H9 (cell line): ENCODE results near the gene MOB3C. TPM values are rescaled to one million over a fixed set of nuclear protein-coding genes. Genes with fewer than 3 reads are reported as not detected.
A peak's percentile ranks its signal among the peaks of the same experiment; 100 is the strongest.

Source experiments
- DNase-seq: peaks from one replicate; pipeline ENCODE4 v3.0.0-alpha.2; 2017
- H2AFZ ChIP-seq: one replicate; pipeline ENCODE4 v1.6.1; 2013; ENCODE audit warnings: mild to moderate bottlenecking, low read length, control low read depth, moderate library complexity
- H2AK5ac ChIP-seq: 2 replicates; pipeline ENCODE4 v1.6.1; 2013; ENCODE audit warnings: low read length, control low read depth, mixed read lengths; ENCODE audit not compliant: insufficient read length
- H2BK120ac ChIP-seq: one replicate; pipeline ENCODE4 v1.6.1; 2013; ENCODE audit warnings: low read depth, mild to moderate bottlenecking, low read length, control low read depth, inconsistent platforms; ENCODE audit not compliant: poor library complexity, severe bottlenecking
- H2BK12ac ChIP-seq: 2 replicates; pipeline ENCODE4 v1.6.1; 2013; ENCODE audit warnings: low read length, control low read depth, mixed read lengths, low read depth; ENCODE audit not compliant: insufficient read length
- H2BK15ac ChIP-seq: 2 replicates; pipeline ENCODE4 v1.6.1; 2013; ENCODE audit warnings: low read depth, low read length, control low read depth
- H2BK20ac ChIP-seq: one replicate; pipeline ENCODE4 v1.6.1; 2013; ENCODE audit warnings: low read depth, mild to moderate bottlenecking, low read length, control low read depth, inconsistent platforms; ENCODE audit not compliant: poor library complexity, severe bottlenecking
- H2BK5ac ChIP-seq: 2 replicates; pipeline ENCODE4 v1.6.1; 2013; ENCODE audit warnings: low read length, control low read depth, mixed read lengths; ENCODE audit not compliant: insufficient read length
- H3K14ac ChIP-seq: 2 replicates; pipeline ENCODE4 v1.6.1; 2013; ENCODE audit warnings: low read length, control low read depth; ENCODE audit not compliant: insufficient read depth
- H3K18ac ChIP-seq: 2 replicates; pipeline ENCODE4 v1.6.1; 2013; ENCODE audit warnings: low read depth, mild to moderate bottlenecking, mixed read lengths, low read length, control low read depth; ENCODE audit not compliant: insufficient read length
- H3K23ac ChIP-seq: 2 replicates; pipeline ENCODE4 v1.6.1; 2013; ENCODE audit warnings: low read length, control low read depth, mixed read lengths, low read depth; ENCODE audit not compliant: insufficient read length
- H3K23me2 ChIP-seq: 2 replicates; pipeline ENCODE4 v1.6.1; 2013; ENCODE audit warnings: low read depth, mild to moderate bottlenecking, mixed read lengths, low read length, control low read depth; ENCODE audit not compliant: insufficient read length, poor library complexity, severe bottlenecking
- H3K27ac ChIP-seq: 2 replicates; pipeline ENCODE4 v1.5.1; 2013; ENCODE audit warnings: low read length, control low read depth, mixed read lengths, low read depth; ENCODE audit not compliant: insufficient read length
- H3K27me3 ChIP-seq: 2 replicates; pipeline ENCODE4 v1.6.1; 2013; ENCODE audit warnings: low read length, control low read depth, inconsistent platforms; ENCODE audit not compliant: insufficient read depth
- H3K4ac ChIP-seq: 2 replicates; pipeline ENCODE4 v1.6.1; 2013; ENCODE audit warnings: low read depth, mild to moderate bottlenecking, control low read depth, inconsistent platforms, low read length, moderate library complexity
- H3K4me1 ChIP-seq: 2 replicates; pipeline ENCODE4 v1.6.1; 2013; ENCODE audit warnings: low read length, control low read depth, inconsistent platforms; ENCODE audit not compliant: insufficient read depth
- H3K4me2 ChIP-seq: 2 replicates; pipeline ENCODE4 v1.6.1; 2013; ENCODE audit warnings: low read length, control low read depth, mixed read lengths; ENCODE audit not compliant: insufficient read length, insufficient read depth
- H3K56ac ChIP-seq: 2 replicates; pipeline ENCODE4 v1.6.1; 2013; ENCODE audit warnings: low read depth, mild to moderate bottlenecking, mixed read lengths, low read length, control low read depth; ENCODE audit not compliant: insufficient read length
- H3K79me1 ChIP-seq: 2 replicates; pipeline ENCODE4 v1.6.1; 2013; ENCODE audit warnings: low read depth, mild to moderate bottlenecking, moderate library complexity, low read length, control low read depth, inconsistent platforms; ENCODE audit not compliant: insufficient read depth, poor library complexity, severe bottlenecking
- H3K79me2 ChIP-seq: 2 replicates; pipeline ENCODE4 v1.6.1; 2013; ENCODE audit warnings: low read length, control low read depth, inconsistent platforms; ENCODE audit not compliant: insufficient read depth
- H3K9ac ChIP-seq: 2 replicates; pipeline ENCODE4 v1.6.1; 2013; ENCODE audit warnings: low read length, control low read depth, mixed read lengths; ENCODE audit not compliant: insufficient read length; ENCODE audit errors: extremely low read depth
- H3K9me3 ChIP-seq: one replicate; pipeline ENCODE4 v1.6.1; 2013; ENCODE audit warnings: low read depth, low read length, inconsistent platforms; ENCODE audit not compliant: control insufficient read depth
- H3T11ph ChIP-seq: one replicate; pipeline ENCODE4 v1.6.1; 2013; ENCODE audit warnings: mild to moderate bottlenecking, low read length, control low read depth, inconsistent platforms
- H4K20me1 ChIP-seq: one replicate; pipeline ENCODE4 v1.6.1; 2013; ENCODE audit not compliant: control insufficient read depth, insufficient read length, insufficient read depth
- H4K5ac ChIP-seq: 2 replicates; pipeline ENCODE4 v1.6.1; 2013; ENCODE audit warnings: low read depth, mild to moderate bottlenecking, mixed read lengths, low read length, control low read depth; ENCODE audit not compliant: insufficient read length
- H4K8ac ChIP-seq: replicated peaks from 2 replicates; pipeline ENCODE4 v1.6.1; 2013; ENCODE audit warnings: low read length, control low read depth, mixed read lengths, low read depth; ENCODE audit not compliant: insufficient read length
- H4K91ac ChIP-seq: 2 replicates; pipeline ENCODE4 v1.6.1; 2013; ENCODE audit warnings: low read depth, mild to moderate bottlenecking, moderate library complexity, mixed read lengths, low read length, control low read depth; ENCODE audit not compliant: insufficient read length
- H3K27ac Mint-ChIP-seq, 3 experiments: 2 replicates in 2 of 3; 3 replicates in 1 of 3; pipeline ENCODE4 v1.8.0; 2020 to 2021; ENCODE audit warnings: mixed read lengths in 3 of 3, mild to moderate bottlenecking in 1 of 3, moderate library complexity in 1 of 3
- H3K27me3 Mint-ChIP-seq: 2 replicates; pipeline ENCODE4 v1.8.0; 2021; ENCODE audit warnings: low read depth, mild to moderate bottlenecking, moderate library complexity, mixed read lengths
- H3K36me3 Mint-ChIP-seq, 3 experiments: 2 replicates in 2 of 3; 3 replicates in 1 of 3; pipeline ENCODE4 v1.8.0; 2020 to 2021; ENCODE audit warnings: low read depth in 3 of 3, mixed read lengths in 3 of 3; ENCODE audit not compliant: insufficient read depth in 1 of 3
- H3K4me1 Mint-ChIP-seq, 2 experiments: 2 replicates each; pipeline ENCODE4 v1.8.0; 2020; ENCODE audit warnings: mixed read lengths in 2 of 2
- H3K4me3 Mint-ChIP-seq, 2 experiments: 2 replicates in 1 of 2; 3 replicates in 1 of 2; pipeline ENCODE4 v1.8.0; 2020 to 2021; ENCODE audit warnings: mild to moderate bottlenecking in 2 of 2, mixed read lengths in 2 of 2, moderate library complexity in 1 of 2
- H3K9me3 Mint-ChIP-seq, 2 experiments: 2 replicates in 1 of 2; 3 replicates in 1 of 2; pipeline ENCODE4 v1.8.0; 2020; ENCODE audit warnings: mild to moderate bottlenecking in 2 of 2, mixed read lengths in 2 of 2, moderate library complexity in 1 of 2
- CTCF ChIP-seq: fragments of 200-600 bp; sonication (generic); conservative IDR thresholded peaks from 3 replicates; pipeline ENCODE4 v1.8.0; 2021; ENCODE audit warnings: antibody characterized with exemption, mild to moderate bottlenecking
- WGBS: extraction: QIAGEN DNeasy Blood & Tissue Kit; methylation state at CpG from one replicate; pipeline ENCODE4 v1.1.7; 2013; ENCODE audit warnings: missing lambda C conversion rate, low lambda C conversion rate, mixed read lengths; ENCODE audit not compliant: insufficient read length; ENCODE audit errors: extremely low coverage; 5-methylcytosine and 5-hydroxymethylcytosine counted together
- total RNA-seq: library from RNA; stranded (reverse); gene quantifications from 2 replicates; pipeline ENCODE4 v1.2.1, GENCODE V29; 2021

MOB3C gene
- total RNA-seq, 1 experiment from 2014 or later: 3.2 TPM

DNA sequence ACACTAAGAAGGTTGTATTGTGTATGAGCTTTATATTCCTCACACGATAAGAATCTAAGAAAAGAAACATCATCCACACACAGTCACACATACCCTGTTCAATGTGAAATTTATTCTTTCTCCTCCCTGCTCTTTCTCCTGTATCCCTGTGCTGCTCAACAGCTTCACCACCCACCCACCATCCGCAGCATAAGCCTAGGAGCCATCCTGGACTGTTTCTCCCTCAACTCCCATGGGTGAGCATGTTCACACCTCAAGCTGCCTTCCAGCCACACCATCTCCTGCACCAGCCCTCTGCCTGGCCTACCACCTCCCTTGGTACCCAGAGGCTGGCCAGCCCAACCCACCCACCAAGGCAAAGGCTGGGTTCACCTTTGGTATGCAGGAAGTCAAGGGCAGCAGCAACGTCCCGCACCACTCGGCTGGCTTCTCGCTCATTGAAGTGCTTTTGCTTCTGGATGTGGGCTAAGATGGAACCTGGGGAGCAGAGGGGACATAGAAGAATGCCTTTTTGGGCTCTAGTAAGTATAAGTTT is 44.9 kb downstream of the MOB3C start:
- H2BK120ac ChIP-seq: no peak overlapping the region
- no peaks in the 10 kb centered on the region for H3K9me3 Mint-ChIP-seq

More for the DNA sequence above, 44.9 kb downstream of the MOB3C start:
- Histone ChIP-seq H3K4me1 (no peaks in the 10 kb centered on the region; the same call in 1 of the 2 replicates), H3K4ac (no peak overlapping the region), H2AFZ (no peak overlapping the region), H3K18ac (no peak overlapping the region), H2BK12ac (no peak overlapping the region), H3K4me2 (no peak overlapping the region), H3K27ac (no peak overlapping the region), H4K5ac (no peak overlapping the region), H3K9me3 (no peaks in the 10 kb centered on the region), H4K91ac (no peak overlapping the region), H3K27me3 (no peaks in the 10 kb centered on the region), H3T11ph (no peak overlapping the region), H3K23me2 (peaks cover 2% of the 10 kb centered on the region), H2BK5ac (no peak overlapping the region), H2AK5ac (no peak overlapping the region), H4K8ac (no peak overlapping the region), H2BK15ac (no peak overlapping the region), H3K79me1 (no peaks in the 10 kb centered on the region), H4K20me1 (no peaks in the 10 kb centered on the region), H3K14ac (0 out of 2 replicates have a peak overlapping the region, but pooled peaks have one; percentile 31), H3K79me2 (no peaks in the 10 kb centered on the region), H2BK20ac (no peak overlapping the region), H3K23ac (no peak overlapping the region), H3K56ac (no peak overlapping the region), H3K9ac (no peak overlapping the region)
- no peak for TF ChIP-seq CTCF
- H3K36me3 Mint-ChIP-seq: peaks cover 0 to 3% (median 0%) of the 10 kb centered on the region in 3 experiments; a peak in 3 of 7 replicates
- no peaks in the 10 kb centered on the region for H3K27me3 Mint-ChIP-seq
- H3K4me1 Mint-ChIP-seq: peaks cover 31 to 45% of the 10 kb centered on the region in 2 experiments
- no CpG with 5 or more reads among the region's 6 CpGs for WGBS
- H3K27ac Mint-ChIP-seq: peak overlapping the region in 1 of 3 experiments; percentile 57; a peak in 1 of 7 replicates
- H3K4me3 Mint-ChIP-seq: no peak overlapping the region; a peak in 1 of 5 replicates
- DNase-seq: no peak
